Karpas-422 (cell line): ENCODE results near the gene RAB26. TPM values are rescaled to one million over a fixed set of nuclear protein-coding genes. Genes with fewer than 3 reads are reported as not detected.

Experiments used
- DNase-seq: peaks from one replicate; pipeline ENCODE4 v3.0.0-alpha.2; 2015
- H2AFZ ChIP-seq: fragments of 200-600 bp; sonication (generic); 2 replicates; pipeline ENCODE4 v1.6.1; 2014; ENCODE audit warnings: antibody characterized with exemption, low read length, mixed read lengths
- H3K27ac ChIP-seq: fragments of 200-600 bp; sonication (generic); 2 replicates; pipeline ENCODE4 v1.5.1; 2014; ENCODE audit warnings: mild to moderate bottlenecking, low read length, moderate library complexity
- H3K27me3 ChIP-seq: fragments of 200-600 bp; sonication (generic); 2 replicates; pipeline ENCODE4 v1.6.1; 2014; ENCODE audit warnings: low read length, mixed read lengths
- H3K36me3 ChIP-seq: fragments of 200-600 bp; sonication (generic); 2 replicates; pipeline ENCODE4 v1.6.1; 2014; ENCODE audit warnings: low read length, mixed read lengths; ENCODE audit not compliant: insufficient read depth
- H3K4me1 ChIP-seq: fragments of 200-600 bp; sonication (generic); 2 replicates; pipeline ENCODE4 v1.6.1; 2014; ENCODE audit warnings: mild to moderate bottlenecking, low read length, mixed read lengths
- H3K4me2 ChIP-seq: fragments of 200-600 bp; sonication (generic); 2 replicates; pipeline ENCODE4 v1.6.1; 2014; ENCODE audit warnings: low read length, low read depth, mild to moderate bottlenecking; ENCODE audit not compliant: poor library complexity, severe bottlenecking
- H3K4me3 ChIP-seq: fragments of 200-600 bp; sonication (generic); 2 replicates; pipeline ENCODE4 v1.5.1; 2014; ENCODE audit warnings: mild to moderate bottlenecking, antibody characterized with exemption, low read length, mixed read lengths
- H3K79me2 ChIP-seq: fragments of 200-600 bp; sonication (generic); 2 replicates; pipeline ENCODE4 v1.6.1; 2014; ENCODE audit warnings: mild to moderate bottlenecking, low read length, mixed read lengths
- H3K9ac ChIP-seq: fragments of 200-600 bp; sonication (generic); 2 replicates; pipeline ENCODE4 v1.6.0; 2014; ENCODE audit warnings: low read length
- H3K9me2 ChIP-seq: fragments of 200-600 bp; sonication (generic), shearing (Covaris generic); replicated peaks from 2 replicates; pipeline ENCODE4 v1.6.0; 2014; ENCODE audit warnings: mild to moderate bottlenecking, low read length, moderate library complexity; ENCODE audit not compliant: insufficient read depth
- H3K9me3 ChIP-seq: fragments of 300-700, 200-600 bp; sonication (generic); 2 replicates; pipeline ENCODE4 v1.6.1; 2014; ENCODE audit warnings: low read length, mixed read lengths
- H4K20me1 ChIP-seq: fragments of 200-600 bp; sonication (generic); 2 replicates; pipeline ENCODE4 v1.6.1; 2014; ENCODE audit warnings: mild to moderate bottlenecking, antibody characterized with exemption, low read length, low read depth; ENCODE audit not compliant: insufficient read depth
- total RNA-seq: library from RNA; depleted of rRNA; stranded (reverse); fragments of >200 nt; shearing (Covaris generic); gene quantifications from 2 replicates; pipeline ENCODE4 v1.2.3, GENCODE V29; 2014; ENCODE audit warnings: low replicate concordance

Gene RAB26
- total RNA-seq, 1 experiment from 2014 or later, result 12.8 TPM

DNA sequence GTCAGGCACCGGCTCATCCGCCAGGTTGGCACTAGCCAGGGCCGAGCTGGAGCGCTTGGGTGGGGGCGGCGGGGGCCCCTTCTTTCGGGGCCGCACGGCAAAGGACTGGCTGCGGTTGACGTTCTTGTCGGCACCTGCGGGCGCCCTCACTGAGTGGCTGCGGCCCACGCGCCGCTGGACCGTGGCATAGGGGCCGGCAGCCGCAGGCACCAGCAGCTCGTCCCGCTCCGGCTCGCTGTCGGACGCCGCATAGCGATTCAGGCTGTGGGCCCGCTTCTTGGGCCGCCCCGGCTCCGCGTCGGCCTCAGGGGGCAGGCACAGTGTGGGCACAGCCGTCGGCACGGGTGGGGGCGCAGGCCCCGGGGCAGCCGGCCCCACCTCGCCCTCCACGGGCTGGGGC, 32.0 kb downstream of the RAB26 start:
- no peaks in the 10 kb centered on the region for H3K27me3 ChIP-seq
- peaks cover 11% of the 10 kb centered on the region for H3K36me3 ChIP-seq
- H3K9me2 ChIP-seq, result no peaks in the 10 kb centered on the region
- H3K4me1 ChIP-seq, result 0 out of 2 replicates have a peak, but pooled peaks cover 3% of the 10 kb centered on the region
- H3K79me2 ChIP-seq, result no peaks in the 10 kb centered on the region
- DNase-seq, result no peak
- H3K27ac ChIP-seq, result no peak overlapping the region
- H4K20me1 ChIP-seq, result no peaks in the 10 kb centered on the region
- no peak overlapping the region for H3K4me3 ChIP-seq
- no peak overlapping the region for H2AFZ ChIP-seq
- H3K9me3 ChIP-seq, result no peaks in the 10 kb centered on the region
- no peak overlapping the region for H3K9ac ChIP-seq
- no peak overlapping the region for H3K4me2 ChIP-seq

DNA sequence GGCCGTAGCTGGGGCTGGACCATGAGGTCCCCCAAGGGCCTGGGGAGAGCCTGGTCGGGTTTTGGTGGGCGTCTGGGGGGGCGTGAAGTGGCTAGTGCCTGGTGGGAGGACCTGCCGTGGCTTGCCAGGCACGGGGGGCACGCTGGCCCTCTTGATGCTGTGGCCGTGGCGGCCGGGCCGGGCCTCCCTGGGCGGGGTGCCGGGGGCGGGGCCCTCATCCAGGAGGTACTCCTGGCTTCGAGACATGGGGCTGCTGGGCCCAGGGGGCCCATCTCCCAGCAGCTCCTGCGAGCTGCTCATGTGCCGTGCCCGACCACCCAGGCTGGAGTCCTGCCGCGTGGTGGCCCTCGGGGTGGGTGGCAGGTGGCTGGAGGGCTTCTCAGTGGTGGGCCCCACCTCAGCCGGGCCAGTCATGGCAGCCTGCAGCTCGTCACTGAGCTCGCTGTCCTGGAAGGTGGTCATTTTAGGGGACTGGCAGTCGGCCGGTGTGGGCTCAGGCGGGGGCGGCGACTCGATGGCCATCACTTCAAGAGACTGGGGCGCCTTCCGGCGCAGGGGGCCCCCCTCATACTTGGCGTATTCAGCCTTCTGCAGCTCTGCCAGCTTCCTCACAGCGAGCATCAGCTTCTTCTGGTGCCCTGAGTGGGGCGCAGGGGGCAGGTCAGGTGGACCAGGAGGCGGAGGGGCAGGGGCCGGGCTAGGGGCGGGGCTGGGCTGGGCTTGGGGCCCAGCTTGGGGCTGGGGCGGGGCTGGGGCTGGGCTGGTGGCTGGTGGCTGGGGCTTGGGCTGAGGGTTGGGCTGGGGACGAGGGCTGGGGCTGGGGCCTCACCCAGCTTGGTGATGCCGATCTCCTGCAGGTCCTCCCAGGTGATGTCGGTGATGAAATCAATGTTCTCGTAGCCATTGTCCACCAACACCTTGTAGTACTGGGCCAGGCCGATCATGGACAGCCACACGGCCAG, 32.8 kb downstream of the RAB26 start:
- peak; percentile 56 for DNase-seq

GRCh38 chr16:2181952-2182351, 33.5 kb downstream of the RAB26 start:
- Histone ChIP-seq H3K9me3 (no peaks in the 10 kb centered on the region), H3K4me3 (no peak overlapping the region), H3K36me3 (peaks cover 4% of the 10 kb centered on the region; the same call in 1 of the 2 replicates), H4K20me1 (no peaks in the 10 kb centered on the region), H3K4me1 (0 out of 2 replicates have a peak, but pooled peaks cover 3% of the 10 kb centered on the region), H3K9me2 (no peaks in the 10 kb centered on the region), H3K27ac (no peak overlapping the region), H3K4me2 (no peak overlapping the region), H3K79me2 (no peaks in the 10 kb centered on the region), H3K27me3 (no peaks in the 10 kb centered on the region), H2AFZ (no peak overlapping the region), H3K9ac (no peak overlapping the region)
- no peak for DNase-seq

More for the DNA sequence above, 32.8 kb downstream of the RAB26 start:
- no peak overlapping the region for H3K9ac ChIP-seq
- no peak overlapping the region for H2AFZ ChIP-seq
- H3K79me2 ChIP-seq, result no peaks in the 10 kb centered on the region
- 0 out of 2 replicates have a peak, but pooled peaks cover 3% of the 10 kb centered on the region for H3K4me1 ChIP-seq
- H3K4me3 ChIP-seq, result no peak overlapping the region
- H3K9me3 ChIP-seq, result no peaks in the 10 kb centered on the region
- H4K20me1 ChIP-seq, result no peaks in the 10 kb centered on the region
- no peaks in the 10 kb centered on the region for H3K9me2 ChIP-seq
- no peak overlapping the region for H3K27ac ChIP-seq
- H3K4me2 ChIP-seq, result no peak overlapping the region
- no peaks in the 10 kb centered on the region for H3K27me3 ChIP-seq
- H3K36me3 ChIP-seq, result peaks cover 6% of the 10 kb centered on the region

- Histone ChIP-seq H3K27ac (no peak overlapping the region), H3K4me3 (no peak overlapping the region), H3K9ac (no peak overlapping the region), H3K79me2 (no peaks in the 10 kb centered on the region), H3K4me1 (0 out of 2 replicates have a peak, but pooled peaks cover 3% of the 10 kb centered on the region), H4K20me1 (no peaks in the 10 kb centered on the region), H2AFZ (no peak overlapping the region), H3K4me2 (no peak overlapping the region), H3K9me2 (no peaks in the 10 kb centered on the region), H3K9me3 (no peaks in the 10 kb centered on the region), H3K36me3 (no peaks in the 10 kb centered on the region), H3K27me3 (no peaks in the 10 kb centered on the region)
- no peak for DNase-seq
Observed at GRCh38 chr16:2183671-2184070, 35.2 kb downstream of the RAB26 start.

GRCh38 chr16:2184346-2184745, 35.9 kb downstream of the RAB26 start:
- no peaks in the 10 kb centered on the region for H3K27me3 ChIP-seq
- DNase-seq, result no peak
- H4K20me1 ChIP-seq, result no peaks in the 10 kb centered on the region
- no peak overlapping the region for H3K4me2 ChIP-seq
- H3K4me3 ChIP-seq, result no peak overlapping the region
- H3K9me2 ChIP-seq, result no peaks in the 10 kb centered on the region
- no peak overlapping the region for H2AFZ ChIP-seq
- no peaks in the 10 kb centered on the region for H3K36me3 ChIP-seq
- H3K27ac ChIP-seq, result no peak overlapping the region
- H3K79me2 ChIP-seq, result no peaks in the 10 kb centered on the region
- H3K4me1 ChIP-seq, result 0 out of 2 replicates have a peak, but pooled peaks cover 3% of the 10 kb centered on the region
- no peak overlapping the region for H3K9ac ChIP-seq
- no peaks in the 10 kb centered on the region for H3K9me3 ChIP-seq

- H3K4me3 ChIP-seq, result no peak overlapping the region
- H3K4me2 ChIP-seq, result no peak overlapping the region
- no peaks in the 10 kb centered on the region for H4K20me1 ChIP-seq
- H3K4me1 ChIP-seq, result peaks cover 3% of the 10 kb centered on the region; the same call in 1 of the 2 replicates
- no peaks in the 10 kb centered on the region for H3K79me2 ChIP-seq
- no peak overlapping the region for H3K27ac ChIP-seq
- H3K9me3 ChIP-seq, result no peaks in the 10 kb centered on the region
- H3K9ac ChIP-seq, result no peak overlapping the region
- no peak overlapping the region for H2AFZ ChIP-seq
- H3K27me3 ChIP-seq, result no peaks in the 10 kb centered on the region
- no peaks in the 10 kb centered on the region for H3K36me3 ChIP-seq
- DNase-seq, result no peak
- H3K9me2 ChIP-seq, result no peaks in the 10 kb centered on the region
Observed at GRCh38 chr16:2184962-2185361, 36.5 kb downstream of the RAB26 start.

DNA sequence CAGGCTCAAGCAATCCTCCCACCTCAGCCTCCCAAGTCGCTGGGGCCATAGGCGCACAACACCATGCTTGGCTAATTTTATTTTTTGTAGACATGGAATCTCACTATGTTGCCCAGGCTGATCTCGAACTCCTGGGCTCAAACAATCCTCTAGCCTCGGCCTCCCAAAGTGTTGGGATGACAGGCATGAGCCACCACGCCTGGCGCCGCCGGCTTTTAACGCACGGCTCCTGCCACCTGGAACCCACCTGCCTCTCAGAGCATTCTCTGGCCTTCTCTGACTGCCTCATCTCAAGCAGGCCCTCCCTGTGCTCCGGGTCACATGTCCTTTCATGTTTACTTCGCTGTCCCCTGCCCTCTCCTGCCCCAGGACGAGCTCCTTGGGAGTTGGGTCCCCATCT, 37.6 kb downstream of the RAB26 start:
- no peaks in the 10 kb centered on the region for H3K9me2 ChIP-seq
- H3K4me1 ChIP-seq, result peaks cover 13% of the 10 kb centered on the region
- no peak overlapping the region for H3K27ac ChIP-seq
- H3K4me3 ChIP-seq, result no peak overlapping the region
- H3K4me2 ChIP-seq, result no peak overlapping the region
- H3K79me2 ChIP-seq, result no peaks in the 10 kb centered on the region
- H3K36me3 ChIP-seq, result no peaks in the 10 kb centered on the region
- no peaks in the 10 kb centered on the region for H3K9me3 ChIP-seq
- no peak overlapping the region for H3K9ac ChIP-seq
- H2AFZ ChIP-seq, result no peak overlapping the region
- H3K27me3 ChIP-seq, result no peaks in the 10 kb centered on the region
- no peak for DNase-seq
- no peaks in the 10 kb centered on the region for H4K20me1 ChIP-seq

- H3K36me3 ChIP-seq, result no peaks in the 10 kb centered on the region
- H3K9ac ChIP-seq, result no peak overlapping the region
- H2AFZ ChIP-seq, result no peak overlapping the region
- H4K20me1 ChIP-seq, result no peaks in the 10 kb centered on the region
- H3K4me1 ChIP-seq, result peaks cover 13% of the 10 kb centered on the region
- no peak overlapping the region for H3K4me2 ChIP-seq
- H3K79me2 ChIP-seq, result no peaks in the 10 kb centered on the region
- H3K4me3 ChIP-seq, result no peak overlapping the region
- H3K9me2 ChIP-seq, result no peaks in the 10 kb centered on the region
- DNase-seq, result no peak
- H3K27ac ChIP-seq, result no peak overlapping the region
- no peaks in the 10 kb centered on the region for H3K27me3 ChIP-seq
- no peaks in the 10 kb centered on the region for H3K9me3 ChIP-seq
Observed at GRCh38 chr16:2186505-2186904, 38.1 kb downstream of the RAB26 start.
